Skin epidermis (tissue), 12 donors: ENCODE data around the gene PTDSS2.
"Not testable (repeated sequence)": the region's sequence is repeated elsewhere in the genome, so short reads cannot be mapped to it uniquely, and the experiment has no call there.

Experiments
- H3K27ac ChIP-seq, 21 experiments: fragments of 200-600 bp; sonication (generic) in 11 of 21; one replicate each; pipeline ENCODE4 v1.5.0; 2020; ENCODE audit warnings: mild to moderate bottlenecking in 3 of 21, inconsistent platforms in 2 of 21, moderate library complexity in 2 of 21
- H3K4me3 ChIP-seq, 7 experiments: fragments of 200-600 bp; sonication (generic) in 2 of 7; one replicate each; pipeline ENCODE4 v1.5.0; 2020; ENCODE audit warnings: inconsistent platforms in 2 of 7, mild to moderate bottlenecking in 2 of 7, moderate library complexity in 1 of 7

PTDSS2 gene

DNA sequence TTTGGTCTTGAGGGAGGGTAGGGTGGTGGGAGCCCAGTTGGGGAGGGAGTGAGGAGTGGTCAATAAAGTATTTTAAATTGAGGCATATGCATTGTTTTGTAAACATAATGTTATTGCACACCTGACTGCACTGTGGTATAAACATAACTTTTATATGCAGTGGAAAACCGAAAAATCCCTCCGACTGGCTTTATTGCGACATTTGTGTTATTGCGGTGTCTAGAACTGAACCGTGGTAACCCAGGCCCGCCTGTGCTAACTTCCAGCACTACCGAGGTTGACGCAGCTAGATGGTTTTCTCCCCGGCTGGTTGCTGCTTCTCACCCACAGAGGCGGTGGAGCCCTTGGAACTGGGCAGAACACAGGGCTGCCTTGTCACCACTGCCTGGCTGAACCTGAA lies 64.5 kb downstream of the PTDSS2 start:
- no peak overlapping the region for H3K4me3 ChIP-seq
- H3K27ac ChIP-seq, result peak overlapping the region in 18 of 21 experiments; percentile 12 to 89 (median 66)

DNA sequence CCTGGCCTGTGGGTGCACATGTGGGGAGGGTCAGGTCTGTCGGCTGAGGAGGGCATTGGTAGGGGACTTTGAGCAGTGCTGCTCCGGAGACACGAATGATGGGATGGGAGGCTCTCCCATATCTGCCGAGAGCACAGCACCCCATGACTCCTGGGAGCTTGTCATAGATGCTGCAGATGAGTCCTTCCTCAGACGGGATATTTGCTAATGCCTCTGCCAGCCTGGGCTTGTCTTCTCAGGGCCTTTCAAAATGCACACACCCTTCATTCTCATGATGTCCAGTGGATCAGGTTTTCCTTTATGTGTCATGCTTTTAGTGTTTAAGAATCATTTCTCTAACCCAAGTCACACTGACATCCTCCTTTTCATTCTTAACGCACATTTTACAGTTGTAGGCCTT lies 65.1 kb downstream of the PTDSS2 start:
- H3K27ac ChIP-seq, result peak overlapping the region in 19 of 21 experiments; percentile 18 to 89 (median 68)
- H3K4me3 ChIP-seq, result no peak overlapping the region

DNA sequence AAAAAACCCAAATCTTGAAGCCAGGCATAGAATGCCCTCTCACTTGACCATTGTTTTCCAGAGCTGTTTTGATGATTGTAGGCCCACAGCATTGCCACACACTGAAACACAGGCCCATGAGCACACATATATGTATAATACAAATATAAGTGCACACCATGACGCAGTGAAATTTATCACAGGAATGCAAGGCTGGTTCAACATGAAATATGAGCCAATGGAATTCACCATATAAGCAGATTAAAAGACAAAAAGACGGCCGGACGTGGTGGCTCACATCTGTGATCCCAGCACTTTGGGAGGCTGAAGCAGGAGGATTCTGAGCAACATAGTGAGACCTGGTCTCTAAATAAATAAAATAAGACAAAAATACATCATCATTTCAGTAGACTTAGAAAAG lies 66.3 kb downstream of the PTDSS2 start:
- Histone ChIP-seq H3K27ac (peak overlapping the region in 6 of 21 experiments; percentile 60 to 89 (median 78)), H3K4me3 (no peak overlapping the region)

DNA sequence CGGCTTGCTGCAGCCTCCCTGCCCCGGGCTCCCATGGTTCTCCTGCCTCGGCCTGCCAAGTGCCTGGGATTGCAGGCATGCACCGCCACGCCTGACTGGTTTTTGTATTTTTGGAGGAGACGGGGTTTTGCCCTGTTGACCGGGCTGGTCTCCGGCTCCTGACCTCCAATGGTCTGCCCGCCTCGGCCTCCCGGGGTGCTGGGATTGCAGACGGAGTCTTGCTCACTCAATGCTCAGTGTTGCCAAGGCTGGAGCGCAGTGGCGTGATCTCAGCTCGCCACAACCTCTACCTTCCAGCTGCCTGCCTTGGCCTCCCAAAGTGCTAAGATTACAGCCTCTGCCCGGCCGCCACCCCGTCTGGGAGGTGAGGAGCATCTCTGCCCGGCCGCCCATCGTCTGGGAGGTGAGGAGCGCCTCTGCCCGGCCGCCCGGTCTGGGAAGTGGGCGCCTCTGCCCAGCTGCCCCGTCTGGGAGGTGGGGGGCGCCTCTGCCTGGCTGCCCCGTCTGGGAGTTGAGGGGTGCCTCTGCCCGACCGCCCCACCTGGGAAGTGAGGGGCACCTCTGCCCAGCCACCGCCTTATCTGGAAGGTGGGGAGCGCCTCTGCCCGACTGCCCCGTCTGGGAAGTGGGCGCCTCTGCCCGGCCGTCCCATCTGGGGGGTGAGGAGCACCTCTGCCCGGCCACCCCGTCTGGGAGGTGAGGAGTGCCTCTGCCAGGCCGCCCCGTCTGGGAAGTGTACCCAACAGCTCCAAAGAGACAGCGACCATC lies 67.0 kb downstream of the PTDSS2 start:
- H3K4me3 ChIP-seq, result not testable (repeated sequence)
- H3K27ac ChIP-seq, result peak overlapping the region in 8 of 21 experiments; percentile 42 to 75 (median 64)

DNA sequence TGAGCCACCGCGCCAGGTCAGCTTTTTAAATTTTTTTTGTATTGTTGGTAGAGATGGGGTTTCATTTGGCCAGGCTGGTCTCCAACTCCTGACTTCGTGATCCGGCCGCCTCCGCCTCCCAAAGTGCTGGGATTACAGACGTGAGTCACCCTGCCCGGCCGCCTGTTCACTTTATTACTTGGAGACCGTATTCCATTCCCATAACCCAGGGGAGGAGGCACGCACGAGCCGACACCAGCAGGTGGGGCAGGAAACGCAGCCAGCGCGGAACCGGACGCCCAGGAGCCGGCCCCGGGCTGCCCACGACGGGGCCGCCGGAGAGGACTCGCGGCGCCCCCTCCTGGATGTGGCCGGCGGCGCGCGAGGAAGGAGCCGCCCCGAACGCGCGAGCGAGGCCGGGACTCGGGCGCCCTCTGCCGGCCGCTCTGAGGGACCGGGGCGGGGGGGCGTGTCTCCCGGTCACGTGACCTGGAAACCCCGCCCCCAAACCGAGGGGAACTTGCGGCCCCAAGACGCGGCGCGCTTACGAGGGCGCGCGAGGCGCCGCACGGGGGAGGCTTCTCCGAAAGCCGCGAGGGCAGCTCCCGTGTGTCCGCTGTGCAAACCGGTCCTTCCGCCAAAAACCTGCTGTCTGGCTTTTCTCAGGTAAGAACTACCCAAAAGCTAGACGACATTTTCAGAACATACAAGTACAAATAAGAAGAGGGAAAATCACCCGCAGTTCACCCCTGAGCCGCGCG lies 68.6 kb downstream of the PTDSS2 start:
- H3K27ac ChIP-seq, result peak overlapping the region in 19 of 21 experiments; percentile 15 to 76 (median 69)
- H3K4me3 ChIP-seq, result peak overlapping the region in 1 of 7 experiments; percentile 15

DNA sequence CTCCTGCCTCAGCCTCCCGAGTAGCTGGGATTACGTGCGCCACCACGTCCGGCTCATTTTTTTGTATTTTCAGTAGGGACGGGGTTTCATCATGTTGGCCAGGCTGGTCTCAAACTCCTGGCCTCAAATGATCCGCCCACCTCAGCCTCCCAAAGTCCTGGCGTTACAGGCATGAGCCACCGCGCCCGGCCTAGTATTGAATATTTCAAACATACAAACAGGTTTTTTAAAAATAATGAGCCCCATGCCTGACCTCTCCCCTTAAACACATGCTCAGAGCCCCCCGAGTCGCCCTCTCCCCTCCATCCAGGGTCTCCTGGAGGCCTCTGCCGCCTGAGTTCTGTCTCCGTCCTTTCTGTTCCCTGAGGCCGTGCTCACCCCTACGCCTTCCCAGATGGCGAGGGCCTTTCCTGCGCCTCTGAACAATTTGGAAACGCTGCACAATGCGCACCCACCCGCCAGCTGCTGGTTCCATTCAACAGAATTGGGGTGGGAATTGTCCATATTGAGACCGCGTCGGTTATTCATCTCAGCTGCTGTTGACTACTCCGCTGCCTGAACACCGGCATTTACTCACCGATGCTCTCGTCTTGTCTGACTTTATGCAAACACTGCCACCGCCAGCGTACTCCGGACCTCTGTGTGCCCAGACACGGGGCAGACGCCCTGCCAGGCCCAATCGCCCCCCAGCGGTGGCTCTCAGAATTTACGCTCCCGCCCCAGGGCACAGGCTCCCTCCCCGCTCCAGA lies 70.5 kb downstream of the PTDSS2 start:
- Histone ChIP-seq H3K4me3 (no peak overlapping the region), H3K27ac (no peak overlapping the region)

DNA sequence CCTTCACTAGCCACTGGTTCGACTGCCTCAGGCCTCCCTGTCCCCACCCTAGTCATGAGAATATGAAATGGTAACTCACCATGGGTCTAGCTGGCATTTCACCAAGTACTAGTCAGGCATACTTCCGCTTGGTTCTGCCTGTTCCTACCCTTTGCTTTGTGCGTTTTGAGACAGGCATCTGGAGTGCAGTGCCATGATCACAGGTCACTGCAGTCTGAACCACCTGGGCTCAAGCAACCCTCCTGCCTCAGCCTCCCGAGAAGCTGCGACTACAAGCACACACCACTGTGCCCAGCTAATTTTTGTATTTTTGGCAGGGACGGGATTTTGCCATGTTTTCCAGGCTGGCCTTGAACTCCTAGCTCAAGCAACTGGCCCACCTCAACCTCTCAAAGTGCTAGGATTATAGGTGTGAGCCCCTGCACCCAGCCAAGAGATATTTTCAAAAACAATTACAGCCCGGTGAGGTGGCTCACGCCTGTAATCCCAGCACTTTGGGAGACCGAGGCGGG lies 71.2 kb downstream of the PTDSS2 start:
- H3K27ac ChIP-seq, result no peak overlapping the region
- no peak overlapping the region for H3K4me3 ChIP-seq

DNA sequence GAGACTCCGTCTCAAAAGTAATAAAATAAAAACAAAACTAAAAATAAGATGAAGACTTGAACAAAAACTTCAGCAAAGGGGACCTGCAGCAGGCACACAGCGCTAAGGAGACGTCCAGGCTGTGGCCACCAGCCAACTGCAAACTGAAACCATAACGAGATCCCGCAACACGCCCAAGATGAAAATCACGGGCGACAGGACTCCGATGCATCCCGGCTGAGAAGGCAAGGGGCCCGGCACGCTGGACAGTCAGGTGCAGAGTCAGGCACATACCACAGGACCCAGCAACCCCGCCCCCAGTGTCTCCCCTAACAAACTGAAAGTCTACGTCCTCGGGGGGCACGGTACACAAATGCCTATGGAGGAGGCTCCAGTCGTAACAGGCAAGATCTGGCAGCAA lies 76.1 kb downstream of the PTDSS2 start:
- no peak overlapping the region for H3K27ac ChIP-seq
- H3K4me3 ChIP-seq, result no peak overlapping the region

DNA sequence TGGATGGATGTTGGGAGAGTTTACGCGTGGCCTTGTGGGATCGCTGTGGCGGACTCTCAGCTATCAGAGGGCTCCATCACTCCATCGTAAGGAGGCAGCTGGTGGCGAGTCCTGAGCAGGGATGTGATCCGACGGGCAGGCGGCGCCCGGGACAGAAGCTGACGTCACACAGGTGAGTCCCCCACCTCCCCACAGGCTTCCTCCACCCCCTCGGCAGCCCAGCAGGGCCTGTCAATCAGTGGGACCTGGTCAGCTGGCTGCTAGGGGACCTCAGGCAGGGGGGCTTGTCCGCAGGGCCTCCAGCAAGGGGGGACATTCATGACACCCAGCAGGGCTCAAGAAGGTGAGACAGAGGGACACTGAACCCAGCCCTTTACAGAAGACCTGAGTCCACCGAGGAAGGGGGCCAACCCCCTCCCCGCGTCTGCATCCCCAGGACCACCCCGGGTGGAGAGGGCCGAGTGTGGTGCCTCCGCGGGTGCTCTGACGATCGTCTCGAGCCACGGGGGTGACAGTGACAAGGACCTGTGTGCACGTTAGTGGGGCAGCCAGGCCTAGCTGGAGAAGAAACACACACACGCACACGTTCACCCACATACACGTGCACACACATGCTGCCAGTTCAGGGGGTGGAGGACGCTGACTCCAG lies 78.2 kb downstream of the PTDSS2 start:
- no peak overlapping the region for H3K27ac ChIP-seq
- H3K4me3 ChIP-seq, result no peak overlapping the region

DNA sequence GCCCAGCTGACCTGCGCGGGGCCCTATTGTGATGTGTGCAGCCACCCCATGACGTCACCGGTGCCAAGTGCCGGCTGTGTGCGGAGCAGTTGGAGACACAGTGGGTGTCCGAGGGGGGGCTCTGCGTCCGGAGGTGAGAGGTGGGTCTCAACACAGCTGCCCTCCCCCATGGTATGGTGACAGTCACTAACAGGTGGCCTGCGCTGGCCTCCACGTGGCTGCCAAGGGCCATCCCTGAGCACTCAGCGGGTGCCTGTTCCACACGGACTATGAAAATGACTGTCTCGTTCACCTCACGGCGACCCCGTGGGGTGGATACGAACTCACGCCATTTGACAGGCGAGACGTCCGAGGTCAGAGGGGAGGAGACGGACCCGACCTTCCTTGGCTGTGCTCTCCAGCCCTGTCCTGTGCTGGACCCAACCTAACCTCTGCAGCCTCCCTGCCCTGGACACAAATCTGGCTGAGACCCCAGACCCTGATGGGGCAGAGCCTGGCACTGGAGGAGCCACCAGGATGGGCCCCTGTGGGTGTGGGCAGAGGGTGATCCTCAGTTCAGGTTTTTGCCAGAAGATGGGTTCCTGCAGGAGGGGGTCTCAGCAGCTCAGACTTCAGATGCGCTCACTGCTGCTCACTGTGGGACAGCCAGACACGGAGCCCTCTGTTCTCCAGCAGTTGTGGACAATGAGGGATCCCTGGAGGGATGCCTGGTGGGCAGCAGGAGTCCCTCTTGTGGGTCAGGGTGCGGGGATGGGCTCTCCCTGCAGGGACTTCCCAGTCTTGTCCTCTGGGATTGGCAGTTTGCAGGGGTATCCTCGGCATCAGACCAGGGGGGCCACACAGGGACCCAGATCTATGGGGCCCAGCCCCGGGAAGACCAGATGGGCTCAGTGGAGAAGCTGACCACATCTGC lies 79.0 kb downstream of the PTDSS2 start:
- Histone ChIP-seq H3K27ac (peak overlapping the region in 1 of 21 experiments; percentile 40), H3K4me3 (no peak overlapping the region)

DNA sequence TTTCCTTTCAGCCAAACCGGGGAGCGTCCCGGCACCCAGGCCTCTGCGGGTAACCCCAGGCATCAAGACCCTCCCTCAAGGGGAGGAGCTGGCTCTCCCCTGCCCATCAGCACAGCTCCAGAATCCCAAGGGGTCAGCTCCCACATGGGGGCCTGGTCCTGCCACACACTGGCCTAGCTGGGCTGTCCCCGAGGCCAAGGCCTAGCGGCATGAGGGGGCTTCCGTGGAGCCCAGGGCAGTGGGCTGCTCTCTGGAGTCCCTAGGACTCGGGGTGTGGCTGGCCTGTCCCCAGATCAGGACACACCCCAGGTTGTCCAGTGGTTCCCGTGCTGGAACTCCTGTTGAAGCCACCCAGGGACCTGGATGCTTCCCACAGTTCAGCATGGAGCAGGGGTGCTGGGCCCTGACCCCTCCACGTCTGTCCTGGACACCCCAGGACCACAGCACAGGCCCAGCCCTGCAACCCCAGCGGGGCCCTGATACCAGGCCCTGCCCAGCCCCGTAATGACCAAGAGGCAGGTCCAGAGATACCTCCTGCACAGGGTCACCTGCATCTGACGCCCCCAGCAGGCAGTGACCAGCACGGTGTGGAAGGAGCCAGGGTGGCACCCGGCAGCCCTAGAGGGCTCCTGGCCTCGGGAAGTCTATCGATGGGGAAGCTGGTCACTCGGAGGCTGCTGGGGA lies 79.8 kb downstream of the PTDSS2 start:
- Histone ChIP-seq H3K4me3 (no peak overlapping the region), H3K27ac (peak overlapping the region in 1 of 21 experiments; percentile 40)

DNA sequence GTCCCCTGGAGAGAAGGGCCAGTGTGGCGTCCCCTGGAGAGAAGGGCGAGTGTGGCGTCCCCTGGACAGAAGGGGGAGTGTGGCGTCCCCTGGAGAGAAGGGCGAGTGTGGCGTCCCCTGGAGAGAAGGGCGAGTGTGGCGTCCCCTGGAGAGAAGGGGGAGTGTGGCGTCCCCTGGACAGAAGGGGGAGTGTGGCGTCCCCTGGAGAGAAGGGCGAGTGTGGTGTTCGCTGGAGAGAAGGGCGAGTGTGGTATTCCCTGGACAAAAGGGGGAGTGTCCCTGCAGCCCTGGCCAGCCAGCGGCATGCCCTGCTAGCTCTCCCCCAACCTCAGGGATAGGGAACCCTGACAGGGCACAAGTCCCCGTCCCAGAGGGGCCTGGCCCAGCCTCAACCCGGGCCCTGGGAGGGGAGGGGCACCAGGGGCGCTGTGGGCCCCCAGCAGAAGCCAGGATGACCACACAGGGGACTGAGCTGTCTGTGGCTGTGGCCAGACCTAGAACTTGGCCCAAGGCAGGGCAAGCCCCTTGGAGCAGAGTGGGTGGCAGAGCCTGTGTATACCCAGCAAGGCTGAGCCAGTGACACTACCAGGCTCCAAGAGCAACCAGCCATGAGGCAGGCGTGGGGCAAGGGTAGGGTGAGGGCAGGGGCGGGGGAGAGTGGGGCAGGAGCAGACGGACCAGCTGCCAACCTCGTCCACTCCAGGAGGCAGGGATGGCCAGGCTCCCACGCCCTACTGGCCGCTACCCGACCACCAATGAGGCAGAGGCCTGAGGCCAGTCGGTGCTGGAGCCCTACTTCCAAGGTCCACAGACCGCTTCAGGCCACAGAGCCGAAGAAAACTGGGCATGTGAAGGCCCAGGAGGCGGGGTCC lies 81.1 kb downstream of the PTDSS2 start:
- no peak overlapping the region for H3K27ac ChIP-seq
- no peak overlapping the region for H3K4me3 ChIP-seq

DNA sequence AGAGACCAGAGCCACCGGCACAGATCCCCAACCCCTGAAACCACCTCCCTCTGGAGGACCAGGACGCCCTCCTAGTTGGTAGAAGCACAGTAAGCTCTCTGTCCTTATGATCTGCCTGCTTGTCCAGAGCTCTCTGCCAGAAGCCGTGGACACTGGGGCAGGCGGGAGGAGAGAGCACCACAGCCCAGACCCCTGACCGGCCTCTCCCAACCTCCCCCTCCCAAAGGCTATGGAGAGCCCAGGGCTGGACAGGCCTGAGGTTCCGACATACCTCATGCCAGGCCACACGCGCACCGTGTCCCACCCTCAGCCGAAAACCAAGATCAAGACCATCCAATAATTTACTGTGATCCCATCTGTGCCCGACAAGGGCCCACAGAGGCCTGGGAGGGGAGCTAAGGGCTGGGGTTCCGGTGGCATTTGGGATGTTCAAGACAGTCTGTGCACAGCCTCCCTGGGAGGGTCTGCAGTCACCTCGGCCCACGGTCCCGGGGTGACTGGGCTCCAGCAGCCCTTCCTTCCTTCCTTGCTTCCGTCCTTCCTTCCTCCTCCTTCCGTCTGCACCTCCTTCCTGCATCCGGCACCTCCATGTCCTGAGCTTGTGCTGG lies 81.9 kb downstream of the PTDSS2 start:
- H3K27ac ChIP-seq, result no peak overlapping the region
- H3K4me3 ChIP-seq, result no peak overlapping the region

DNA sequence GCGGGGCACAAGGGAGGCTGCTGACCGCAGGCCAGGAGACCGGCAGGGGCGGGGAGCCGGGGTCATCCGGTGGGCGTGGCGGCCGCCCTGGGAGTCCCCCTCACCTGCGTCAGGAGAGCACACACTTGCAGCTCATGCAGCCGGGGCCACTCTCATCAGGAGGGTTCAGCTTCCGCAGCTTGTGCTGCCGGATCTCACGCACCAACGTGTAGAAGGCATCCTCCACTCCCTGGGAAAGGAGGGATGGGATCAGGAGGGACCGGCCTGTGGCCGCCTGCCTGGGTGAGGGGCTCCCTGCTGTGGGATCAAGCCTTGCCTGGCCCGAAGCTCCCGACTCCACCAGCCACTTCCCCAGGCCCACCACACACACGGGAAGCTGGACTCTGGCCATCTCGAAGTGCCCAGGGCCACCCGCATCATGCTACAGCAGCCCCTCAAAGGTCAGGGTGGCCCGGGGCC lies 82.5 kb downstream of the PTDSS2 start:
- Histone ChIP-seq H3K27ac (no peak overlapping the region), H3K4me3 (no peak overlapping the region)

DNA sequence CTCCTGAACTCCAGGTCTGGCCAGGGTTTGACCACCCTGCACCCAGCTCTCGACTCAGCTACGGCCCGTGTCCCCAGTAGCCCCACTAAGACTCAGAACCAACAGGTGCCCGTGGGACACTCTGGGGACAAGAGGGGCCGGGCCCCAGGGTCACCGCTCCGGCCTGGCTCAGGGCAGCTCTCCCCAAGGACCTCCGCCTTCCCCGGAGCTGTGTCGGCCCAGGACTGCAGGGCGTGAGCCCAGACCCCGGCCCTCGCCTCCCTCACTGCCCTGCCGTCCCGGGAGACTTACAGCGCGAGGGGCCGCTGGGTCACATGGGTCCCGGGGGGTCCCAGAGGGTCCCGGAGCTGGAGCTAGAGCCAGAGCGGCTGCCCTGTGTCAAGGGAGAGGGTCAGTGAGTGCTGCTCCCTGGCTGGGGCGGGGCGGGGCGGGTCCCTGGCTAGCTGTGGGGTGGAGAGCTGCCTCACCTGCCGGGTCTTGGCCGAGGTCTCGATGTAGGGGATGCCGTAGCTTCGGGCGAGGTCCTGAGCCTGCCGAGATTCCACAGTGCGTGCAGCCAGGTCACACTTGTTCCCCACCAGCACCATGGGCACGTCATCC lies 83.0 kb downstream of the PTDSS2 start:
- H3K27ac ChIP-seq, result peak overlapping the region in 1 of 21 experiments; percentile 93
- H3K4me3 ChIP-seq, result no peak overlapping the region
